Activated B cell treated with CpG ODN at 0.5 μM for 24 hours (primary cell): ENCODE results near the gene CNNM4. TPM values are rescaled to one million over a fixed set of nuclear protein-coding genes. Genes with fewer than 3 reads are reported as not detected.
A peak's percentile ranks its signal among the peaks of the same experiment; 100 is the strongest.

Experiments used
- ATAC-seq: fragments of 200-7000 bp; cut with Tn5 transposase; one replicate; pipeline ENCODE4 v1.10.0; 2021; ENCODE audit warnings: low read depth, mild to moderate bottlenecking, moderate library complexity
- CTCF ChIA-PET: fragments of 350-600 bp; sonication (Branson Sonifier 250); formaldehyde crosslinking; loops from one replicate; lab custom pipeline; 2021; ENCODE audit warnings: antibody characterized with exemption; lab: Charles Lee
- POLR2A ChIA-PET: fragments of 350-600 bp; sonication (Branson Sonifier 250); formaldehyde crosslinking; loops from one replicate; lab custom pipeline; 2021; ENCODE audit warnings: antibody characterized with exemption; lab: Charles Lee
- DNase-seq: peaks from one replicate; pipeline ENCODE4 v3.0.0; 2022
- H3K27ac Mint-ChIP-seq: one replicate; pipeline ENCODE4 v1.8.0; 2020; ENCODE audit warnings: mixed read lengths
- H3K27me3 Mint-ChIP-seq: one replicate; pipeline ENCODE4 v1.8.0; 2021; ENCODE audit warnings: mixed read lengths
- H3K36me3 Mint-ChIP-seq: one replicate; pipeline ENCODE4 v1.8.0; 2021; ENCODE audit warnings: low read depth, mixed read lengths
- H3K4me1 Mint-ChIP-seq: one replicate; pipeline ENCODE4 v1.8.0; 2021; ENCODE audit warnings: mixed read lengths
- H3K4me3 Mint-ChIP-seq: one replicate; pipeline ENCODE4 v1.8.0; 2020; ENCODE audit warnings: mild to moderate bottlenecking, mixed read lengths
- H3K9me3 Mint-ChIP-seq: one replicate; pipeline ENCODE4 v1.8.0; 2020; ENCODE audit warnings: mixed read lengths
- CTCF ChIP-seq: fragments of 200-600 bp; IDR thresholded peaks from one replicate; pipeline ENCODE4 v1.8.0; 2022; ENCODE audit warnings: antibody characterized with exemption, mild to moderate bottlenecking
- intact Hi-C: fragments of 100-400 bp; cut with micrococcal nuclease; formaldehyde crosslinking; loops from one replicate; pipeline ENCODE4 v1.15.1; 2024
- total RNA-seq: library from RNA; stranded (reverse); gene quantifications from 2 replicates; pipeline ENCODE4 v1.2.3, GENCODE V29; 2022

The CNNM4 gene
- total RNA-seq, 1 donor from 2014 or later, result 10.0 TPM

DNA sequence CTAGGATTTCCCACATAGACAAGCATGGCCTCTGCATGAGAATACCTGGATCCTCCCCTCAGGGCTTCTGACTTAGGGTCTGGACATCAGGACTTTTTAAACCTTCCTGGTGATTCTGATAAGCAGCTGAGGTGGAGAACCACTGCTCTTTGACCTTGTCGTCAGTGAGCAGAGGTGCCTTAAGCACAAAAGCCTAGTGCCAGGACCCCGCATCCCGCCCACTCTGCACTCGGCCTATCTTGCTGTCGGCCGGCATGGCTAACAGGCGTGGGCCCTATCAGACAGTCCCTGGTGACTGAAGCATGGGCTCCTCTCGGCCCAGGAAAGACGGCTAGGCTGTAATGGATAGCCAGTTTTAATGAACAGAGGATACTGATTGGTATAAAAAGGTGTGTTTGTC is 76.9 kb downstream of the CNNM4 start:
- no peak for TF ChIP-seq CTCF
- H3K4me3 Mint-ChIP-seq, result no peak overlapping the region
- H3K27ac Mint-ChIP-seq, result no peak overlapping the region
- POLR2A ChIA-PET, result interaction anchor here (0.5 to 1.1 kb wide), 2 partner anchors 14 to 31 kb away, joined by 3 read pairs; no protein-coding TSS in a partner anchor
- CTCF ChIA-PET, result no interaction called here
- H3K36me3 Mint-ChIP-seq, result peaks cover 30% of the 10 kb centered on the region
- no peaks in the 10 kb centered on the region for H3K27me3 Mint-ChIP-seq
- ATAC-seq, result no peak
- peaks cover 25% of the 10 kb centered on the region for H3K4me1 Mint-ChIP-seq
- DNase-seq, result no peak
- H3K9me3 Mint-ChIP-seq, result no peaks in the 10 kb centered on the region
- intact Hi-C loops, result no loop called here

DNA sequence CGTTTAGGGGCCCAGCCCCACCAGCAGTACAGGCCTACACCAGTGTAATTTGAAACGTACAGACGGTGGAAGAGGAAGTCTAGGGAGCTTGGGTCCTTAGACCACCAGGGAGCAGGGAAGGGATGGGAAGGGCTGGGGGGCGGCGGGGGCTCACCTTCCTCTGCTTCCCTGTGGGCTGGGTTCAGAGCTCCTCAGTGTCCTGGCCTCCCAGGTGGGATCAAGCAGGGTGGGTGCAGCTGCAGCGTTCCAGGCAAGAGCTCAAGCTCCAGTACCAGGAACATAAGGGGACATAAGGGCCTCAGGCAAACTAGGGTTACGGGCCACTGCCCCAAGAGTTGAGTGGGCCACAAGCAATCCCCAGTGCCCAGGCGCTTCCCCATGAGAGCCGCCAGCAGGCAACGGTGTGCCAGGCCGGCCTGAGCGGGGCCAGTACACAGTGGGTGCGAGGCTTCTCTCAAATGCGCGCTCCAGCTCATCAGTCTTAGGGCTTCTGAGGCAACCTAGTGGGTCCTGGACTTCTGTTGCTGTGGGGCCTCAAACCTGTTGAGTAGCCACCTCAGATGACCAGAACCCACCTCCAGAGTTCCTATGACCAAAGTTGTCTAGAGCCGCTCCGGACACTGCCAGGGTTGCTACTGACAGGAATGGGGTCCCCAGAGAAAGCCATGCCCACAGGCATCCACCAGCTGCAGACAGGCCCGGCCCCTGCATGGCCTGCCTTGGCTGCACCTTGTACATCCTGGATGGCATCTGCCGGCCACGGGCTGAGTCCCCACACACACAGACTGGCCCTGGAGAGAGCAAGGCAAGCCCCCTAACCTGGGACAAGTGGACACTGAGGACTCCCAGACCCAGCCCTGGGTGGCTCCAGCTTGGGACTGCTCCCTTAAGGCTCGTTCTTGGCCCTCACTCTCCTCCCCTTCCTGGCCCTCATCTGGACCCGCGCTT is 77.9 kb downstream of the CNNM4 start:
- intact Hi-C loops, result loop anchor here (1.0 kb wide), 2 partner anchors 20 to 31 kb away; partner anchors contain the start of gene ANKRD39
- Mint-ChIP-seq H3K27ac (no peak overlapping the region), H3K4me1 (peaks cover 18% of the 10 kb centered on the region), H3K36me3 (peaks cover 20% of the 10 kb centered on the region), H3K27me3 (no peaks in the 10 kb centered on the region), H3K9me3 (no peaks in the 10 kb centered on the region), H3K4me3 (peak overlapping the region; percentile 56)
- ChIA-PET CTCF (interaction anchor here (0.9 kb wide), 1 partner anchor 19 kb away, joined by 3 read pairs; the partner anchor contains the start of gene ANKRD39), POLR2A (interaction anchor here (0.5 to 1.6 kb wide), 3 partner anchors 13 to 32 kb away, joined by 3 to 8 read pairs (median 3); partner anchors contain the start of gene CNNM3)
- no peak for ATAC-seq
- TF ChIP-seq CTCF, result no peak
- no peak for DNase-seq

- intact Hi-C loops, result loop anchor here (1.0 kb wide), 2 partner anchors 19 to 30 kb away; partner anchors contain the start of gene ANKRD39
- POLR2A ChIA-PET, result interaction anchor here (1.6 to 2.0 kb wide), 2 partner anchors 18 to 23 kb away, joined by 8 to 14 read pairs; partner anchors contain the start of genes ANKRD39 and CNNM3
- CTCF ChIA-PET, result interaction anchor here (0.6 to 0.9 kb wide), 2 partner anchors 19 to 23 kb away, joined by 3 read pairs; partner anchors contain the start of genes ANKRD39 and CNNM3
- H3K4me3 Mint-ChIP-seq, result peak overlapping the region; percentile 56
- peaks cover 16% of the 10 kb centered on the region for H3K36me3 Mint-ChIP-seq
- no peak overlapping the region for H3K27ac Mint-ChIP-seq
- no peaks in the 10 kb centered on the region for H3K27me3 Mint-ChIP-seq
- H3K9me3 Mint-ChIP-seq, result no peaks in the 10 kb centered on the region
- H3K4me1 Mint-ChIP-seq, result peaks cover 16% of the 10 kb centered on the region
- no peak for TF ChIP-seq CTCF
- ATAC-seq, result peak; percentile 98
- DNase-seq, result peak; percentile 73
Observed at GRCh38 chr2:96839293-96839874, 78.7 kb downstream of the CNNM4 start.

GRCh38 chr2:96839875-96840850 is 79.5 kb downstream of the CNNM4 start:
- intact Hi-C loops, result loop anchor here (1.0 kb wide), 2 partner anchors 18 to 29 kb away; partner anchors contain the start of gene ANKRD39
- H3K27ac Mint-ChIP-seq, result no peak overlapping the region
- ATAC-seq, result no peak
- POLR2A ChIA-PET, result interaction anchor here (1.6 to 2.0 kb wide), 2 partner anchors 18 to 24 kb away, joined by 8 to 14 read pairs; partner anchors contain the start of genes ANKRD39 and CNNM3
- H3K36me3 Mint-ChIP-seq, result peaks cover 13% of the 10 kb centered on the region
- H3K9me3 Mint-ChIP-seq, result no peaks in the 10 kb centered on the region
- no peak for TF ChIP-seq CTCF
- peak overlapping the region; percentile 32 for H3K4me3 Mint-ChIP-seq
- DNase-seq, result no peak
- peaks cover 16% of the 10 kb centered on the region for H3K4me1 Mint-ChIP-seq
- no peaks in the 10 kb centered on the region for H3K27me3 Mint-ChIP-seq
- CTCF ChIA-PET, result interaction anchor here (0.6 to 0.9 kb wide), 2 partner anchors 18 to 24 kb away, joined by 3 read pairs; partner anchors contain the start of genes ANKRD39 and CNNM3
